H9 (cell line): ENCODE measurements around the gene CD47. TPM values are rescaled to one million over a fixed set of nuclear protein-coding genes. Genes with fewer than 3 reads are reported as not detected.

Experiments
- DNase-seq: peaks from one replicate; pipeline ENCODE4 v3.0.0-alpha.2; 2017
- H2AFZ ChIP-seq: one replicate; pipeline ENCODE4 v1.6.1; 2013; ENCODE audit warnings: mild to moderate bottlenecking, low read length, control low read depth, moderate library complexity
- H2AK5ac ChIP-seq: 2 replicates; pipeline ENCODE4 v1.6.1; 2013; ENCODE audit warnings: low read length, control low read depth, mixed read lengths; ENCODE audit not compliant: insufficient read length
- H2BK120ac ChIP-seq: one replicate; pipeline ENCODE4 v1.6.1; 2013; ENCODE audit warnings: low read depth, mild to moderate bottlenecking, low read length, control low read depth, inconsistent platforms; ENCODE audit not compliant: poor library complexity, severe bottlenecking
- H2BK12ac ChIP-seq: 2 replicates; pipeline ENCODE4 v1.6.1; 2013; ENCODE audit warnings: low read length, control low read depth, mixed read lengths, low read depth; ENCODE audit not compliant: insufficient read length
- H2BK15ac ChIP-seq: 2 replicates; pipeline ENCODE4 v1.6.1; 2013; ENCODE audit warnings: low read depth, low read length, control low read depth
- H2BK20ac ChIP-seq: one replicate; pipeline ENCODE4 v1.6.1; 2013; ENCODE audit warnings: low read depth, mild to moderate bottlenecking, low read length, control low read depth, inconsistent platforms; ENCODE audit not compliant: poor library complexity, severe bottlenecking
- H2BK5ac ChIP-seq: 2 replicates; pipeline ENCODE4 v1.6.1; 2013; ENCODE audit warnings: low read length, control low read depth, mixed read lengths; ENCODE audit not compliant: insufficient read length
- H3K14ac ChIP-seq: 2 replicates; pipeline ENCODE4 v1.6.1; 2013; ENCODE audit warnings: low read length, control low read depth; ENCODE audit not compliant: insufficient read depth
- H3K18ac ChIP-seq: 2 replicates; pipeline ENCODE4 v1.6.1; 2013; ENCODE audit warnings: low read depth, mild to moderate bottlenecking, mixed read lengths, low read length, control low read depth; ENCODE audit not compliant: insufficient read length
- H3K23ac ChIP-seq: 2 replicates; pipeline ENCODE4 v1.6.1; 2013; ENCODE audit warnings: low read length, control low read depth, mixed read lengths, low read depth; ENCODE audit not compliant: insufficient read length
- H3K23me2 ChIP-seq: 2 replicates; pipeline ENCODE4 v1.6.1; 2013; ENCODE audit warnings: low read depth, mild to moderate bottlenecking, mixed read lengths, low read length, control low read depth; ENCODE audit not compliant: insufficient read length, poor library complexity, severe bottlenecking
- H3K27ac ChIP-seq: 2 replicates; pipeline ENCODE4 v1.5.1; 2013; ENCODE audit warnings: low read length, control low read depth, mixed read lengths, low read depth; ENCODE audit not compliant: insufficient read length
- H3K27me3 ChIP-seq: 2 replicates; pipeline ENCODE4 v1.6.1; 2013; ENCODE audit warnings: low read length, control low read depth, inconsistent platforms; ENCODE audit not compliant: insufficient read depth
- H3K4ac ChIP-seq: 2 replicates; pipeline ENCODE4 v1.6.1; 2013; ENCODE audit warnings: low read depth, mild to moderate bottlenecking, control low read depth, inconsistent platforms, low read length, moderate library complexity
- H3K4me1 ChIP-seq: 2 replicates; pipeline ENCODE4 v1.6.1; 2013; ENCODE audit warnings: low read length, control low read depth, inconsistent platforms; ENCODE audit not compliant: insufficient read depth
- H3K4me2 ChIP-seq: 2 replicates; pipeline ENCODE4 v1.6.1; 2013; ENCODE audit warnings: low read length, control low read depth, mixed read lengths; ENCODE audit not compliant: insufficient read length, insufficient read depth
- H3K56ac ChIP-seq: 2 replicates; pipeline ENCODE4 v1.6.1; 2013; ENCODE audit warnings: low read depth, mild to moderate bottlenecking, mixed read lengths, low read length, control low read depth; ENCODE audit not compliant: insufficient read length
- H3K79me1 ChIP-seq: 2 replicates; pipeline ENCODE4 v1.6.1; 2013; ENCODE audit warnings: low read depth, mild to moderate bottlenecking, moderate library complexity, low read length, control low read depth, inconsistent platforms; ENCODE audit not compliant: insufficient read depth, poor library complexity, severe bottlenecking
- H3K79me2 ChIP-seq: 2 replicates; pipeline ENCODE4 v1.6.1; 2013; ENCODE audit warnings: low read length, control low read depth, inconsistent platforms; ENCODE audit not compliant: insufficient read depth
- H3K9ac ChIP-seq: 2 replicates; pipeline ENCODE4 v1.6.1; 2013; ENCODE audit warnings: low read length, control low read depth, mixed read lengths; ENCODE audit not compliant: insufficient read length; ENCODE audit errors: extremely low read depth
- H3K9me3 ChIP-seq: one replicate; pipeline ENCODE4 v1.6.1; 2013; ENCODE audit warnings: low read depth, low read length, inconsistent platforms; ENCODE audit not compliant: control insufficient read depth
- H3T11ph ChIP-seq: one replicate; pipeline ENCODE4 v1.6.1; 2013; ENCODE audit warnings: mild to moderate bottlenecking, low read length, control low read depth, inconsistent platforms
- H4K20me1 ChIP-seq: one replicate; pipeline ENCODE4 v1.6.1; 2013; ENCODE audit not compliant: control insufficient read depth, insufficient read length, insufficient read depth
- H4K5ac ChIP-seq: 2 replicates; pipeline ENCODE4 v1.6.1; 2013; ENCODE audit warnings: low read depth, mild to moderate bottlenecking, mixed read lengths, low read length, control low read depth; ENCODE audit not compliant: insufficient read length
- H4K8ac ChIP-seq: replicated peaks from 2 replicates; pipeline ENCODE4 v1.6.1; 2013; ENCODE audit warnings: low read length, control low read depth, mixed read lengths, low read depth; ENCODE audit not compliant: insufficient read length
- H4K91ac ChIP-seq: 2 replicates; pipeline ENCODE4 v1.6.1; 2013; ENCODE audit warnings: low read depth, mild to moderate bottlenecking, moderate library complexity, mixed read lengths, low read length, control low read depth; ENCODE audit not compliant: insufficient read length
- H3K27ac Mint-ChIP-seq, 3 experiments: 2 replicates in 2 of 3; 3 replicates in 1 of 3; pipeline ENCODE4 v1.8.0; 2020 to 2021; ENCODE audit warnings: mixed read lengths in 3 of 3, mild to moderate bottlenecking in 1 of 3, moderate library complexity in 1 of 3
- H3K27me3 Mint-ChIP-seq: 2 replicates; pipeline ENCODE4 v1.8.0; 2021; ENCODE audit warnings: low read depth, mild to moderate bottlenecking, moderate library complexity, mixed read lengths
- H3K36me3 Mint-ChIP-seq, 3 experiments: 2 replicates in 2 of 3; 3 replicates in 1 of 3; pipeline ENCODE4 v1.8.0; 2020 to 2021; ENCODE audit warnings: low read depth in 3 of 3, mixed read lengths in 3 of 3; ENCODE audit not compliant: insufficient read depth in 1 of 3
- H3K4me1 Mint-ChIP-seq, 2 experiments: 2 replicates each; pipeline ENCODE4 v1.8.0; 2020; ENCODE audit warnings: mixed read lengths in 2 of 2
- H3K4me3 Mint-ChIP-seq, 2 experiments: 2 replicates in 1 of 2; 3 replicates in 1 of 2; pipeline ENCODE4 v1.8.0; 2020 to 2021; ENCODE audit warnings: mild to moderate bottlenecking in 2 of 2, mixed read lengths in 2 of 2, moderate library complexity in 1 of 2
- H3K9me3 Mint-ChIP-seq, 2 experiments: 2 replicates in 1 of 2; 3 replicates in 1 of 2; pipeline ENCODE4 v1.8.0; 2020; ENCODE audit warnings: mild to moderate bottlenecking in 2 of 2, mixed read lengths in 2 of 2, moderate library complexity in 1 of 2
- CTCF ChIP-seq: fragments of 200-600 bp; sonication (generic); conservative IDR thresholded peaks from 3 replicates; pipeline ENCODE4 v1.8.0; 2021; ENCODE audit warnings: antibody characterized with exemption, mild to moderate bottlenecking
- WGBS: extraction: QIAGEN DNeasy Blood & Tissue Kit; methylation state at CpG from one replicate; pipeline ENCODE4 v1.1.7; 2013; ENCODE audit warnings: missing lambda C conversion rate, low lambda C conversion rate, mixed read lengths; ENCODE audit not compliant: insufficient read length; ENCODE audit errors: extremely low coverage; 5-methylcytosine and 5-hydroxymethylcytosine counted together
- total RNA-seq: library from RNA; stranded (reverse); gene quantifications from 2 replicates; pipeline ENCODE4 v1.2.1, GENCODE V29; 2021

CD47 gene
- total RNA-seq, 1 experiment from 2014 or later, result 15.4 TPM

GRCh38 chr3:107993771-107994170 is 97.1 kb downstream of the CD47 start:
- no peaks in the 10 kb centered on the region for H3K9me3 ChIP-seq
- Mint-ChIP-seq H3K9me3 (no peaks in the 10 kb centered on the region), H3K4me3 (no peak overlapping the region), H3K27ac (no peak overlapping the region; a peak in 1 of 7 replicates), H3K4me1 (peaks cover 9 to 11% of the 10 kb centered on the region in 2 experiments), H3K27me3 (peaks cover 2% of the 10 kb centered on the region), H3K36me3 (no peaks in the 10 kb centered on the region)
- TF ChIP-seq CTCF, result no peak
- H2AK5ac ChIP-seq, result no peak overlapping the region
- H3K79me1 ChIP-seq, result no peaks in the 10 kb centered on the region
- H3K9ac ChIP-seq, result no peak overlapping the region
- no peak overlapping the region for H3T11ph ChIP-seq
- no peak overlapping the region for H3K4ac ChIP-seq
- H3K4me1 ChIP-seq, result no peaks in the 10 kb centered on the region
- H3K27ac ChIP-seq, result no peak overlapping the region
- no peak for DNase-seq
- no peak overlapping the region for H4K8ac ChIP-seq
- no peak overlapping the region for H3K14ac ChIP-seq
- no peaks in the 10 kb centered on the region for H3K79me2 ChIP-seq
- no peak overlapping the region for H2AFZ ChIP-seq
- H3K56ac ChIP-seq, result no peak overlapping the region
- H3K18ac ChIP-seq, result no peak overlapping the region
- no peak overlapping the region for H3K4me2 ChIP-seq
- no CpG with 5 or more reads among the region's 1 CpG for WGBS
- no peak overlapping the region for H2BK20ac ChIP-seq
- no peak overlapping the region for H4K91ac ChIP-seq
- H2BK15ac ChIP-seq, result no peak overlapping the region
- no peaks in the 10 kb centered on the region for H3K23me2 ChIP-seq
- no peak overlapping the region for H2BK5ac ChIP-seq
- no peak overlapping the region for H3K23ac ChIP-seq
- no peak overlapping the region for H2BK12ac ChIP-seq
- H4K5ac ChIP-seq, result no peak overlapping the region
- H4K20me1 ChIP-seq, result no peaks in the 10 kb centered on the region
- no peaks in the 10 kb centered on the region for H3K27me3 ChIP-seq
- no peak overlapping the region for H2BK120ac ChIP-seq

Other genes with a start within 250 kb of the CD47 start
- 21.4 and 21.9 TPM in 2 replicates for gene IFT57, start 131.4 kb upstream of the CD47 start, total RNA-seq
- not detected in 2 replicates for gene HHLA2, start 205.5 kb upstream of the CD47 start, total RNA-seq